VCaP (cell line): ENCODE data around the gene LCT.
A peak's percentile ranks its signal among the peaks of the same experiment; 100 is the strongest.

ENCODE experiments used
- H3K27ac ChIP-seq: fragments of 450-650 bp; 2 replicates; pipeline ENCODE4 v1.5.1; 2017
- CTCF ChIP-seq: fragments of 450-650 bp; conservative IDR thresholded peaks from 2 replicates; pipeline ENCODE4 v1.5.1; 2017; ENCODE audit warnings: mild to moderate bottlenecking, moderate library complexity

The LCT gene

DNA sequence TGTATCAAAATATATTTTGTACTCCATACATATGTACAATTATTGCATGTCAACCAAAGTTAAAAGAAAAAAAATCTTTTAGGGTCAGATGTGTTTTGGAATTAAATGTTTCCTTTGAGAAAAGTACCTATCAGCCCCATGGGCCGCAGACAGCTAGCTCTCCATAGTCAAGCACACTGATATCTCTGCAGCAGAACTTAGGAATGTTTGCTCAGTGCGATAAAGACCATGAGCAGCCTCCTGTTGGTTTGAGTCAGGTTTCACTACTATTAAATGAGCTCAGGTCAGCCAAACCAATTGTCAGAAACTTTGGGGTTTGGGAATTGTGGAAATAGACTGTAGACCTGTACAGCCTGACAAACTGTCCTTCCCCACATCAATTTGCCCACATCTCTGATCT, 33.7 kb downstream of the LCT start:
- no peak for TF ChIP-seq CTCF

DNA sequence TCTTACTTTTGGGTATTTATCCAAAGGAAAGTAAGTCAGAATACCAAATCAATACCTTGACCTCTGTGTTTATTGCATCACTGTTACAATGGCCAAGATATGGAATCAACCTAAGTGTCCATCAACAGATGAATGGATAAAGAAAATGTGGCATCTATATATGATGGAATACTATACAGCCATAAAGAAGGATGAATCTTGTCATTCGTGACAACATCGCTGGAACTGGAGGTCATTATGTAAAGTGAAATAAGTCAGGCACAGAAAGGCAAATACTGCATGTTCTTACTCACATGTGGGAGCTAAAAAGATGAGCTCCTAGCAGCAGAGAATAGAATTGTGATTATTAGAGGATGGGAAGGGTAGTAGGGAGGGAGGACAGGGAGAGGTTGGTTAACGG, 34.6 kb downstream of the LCT start:
- H3K27ac ChIP-seq: no peak overlapping the region
- TF ChIP-seq CTCF: no peak

More for the DNA sequence above, 33.7 kb downstream of the LCT start:
- H3K27ac ChIP-seq: no peak overlapping the region

GRCh38 chr2:135800513-135801460, 36.2 kb downstream of the LCT start:
- TF ChIP-seq CTCF: no peak

DNA sequence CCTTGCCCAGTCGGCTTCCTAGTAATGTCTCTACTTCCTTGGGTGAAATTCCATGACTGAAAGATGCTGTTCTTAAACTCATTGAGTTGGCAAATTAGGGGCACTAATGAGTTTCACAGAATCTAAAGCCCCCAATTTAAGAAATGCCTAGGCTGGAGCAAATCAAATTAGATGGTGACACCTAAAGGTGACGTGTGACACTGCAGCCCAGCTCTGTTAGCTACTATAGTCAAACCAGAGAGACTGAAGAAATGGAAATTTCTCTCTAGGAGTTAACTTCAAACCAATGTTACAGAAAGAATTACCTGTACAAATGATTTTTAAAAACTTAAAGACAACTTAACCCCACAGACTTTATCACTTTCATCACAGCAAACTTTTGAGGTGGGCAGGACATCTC, 37.2 kb downstream of the LCT start:
- TF ChIP-seq CTCF: no peak

More at GRCh38 chr2:135800513-135801460, 36.2 kb downstream of the LCT start:
- no peak overlapping the region for H3K27ac ChIP-seq

DNA sequence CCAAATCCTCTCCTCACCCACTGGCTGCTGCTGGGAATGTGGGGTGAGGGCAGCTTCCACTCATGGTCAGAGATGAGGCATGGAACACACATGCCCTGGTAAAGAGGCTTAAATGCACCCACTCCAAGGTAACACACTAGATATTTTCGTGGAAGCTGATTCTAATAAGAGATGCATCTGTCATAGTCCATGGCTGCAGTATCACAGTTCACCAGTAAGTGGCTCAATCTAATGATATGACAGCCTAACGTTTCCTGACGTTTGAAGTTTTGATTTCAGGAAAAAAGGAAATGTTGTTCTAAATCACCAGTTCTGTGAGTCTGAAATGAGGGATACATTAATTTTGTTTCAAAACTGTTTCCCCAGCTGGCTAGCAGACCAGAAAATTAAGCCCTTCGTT, 38.2 kb downstream of the LCT start:
- H3K27ac ChIP-seq: no peak overlapping the region
- peak; percentile 36 for TF ChIP-seq CTCF

More for the DNA sequence above, 37.2 kb downstream of the LCT start:
- H3K27ac ChIP-seq: no peak overlapping the region

GRCh38 chr2:135798275-135798705, 38.7 kb downstream of the LCT start:
- no peak overlapping the region for H3K27ac ChIP-seq
- no peak for TF ChIP-seq CTCF

DNA sequence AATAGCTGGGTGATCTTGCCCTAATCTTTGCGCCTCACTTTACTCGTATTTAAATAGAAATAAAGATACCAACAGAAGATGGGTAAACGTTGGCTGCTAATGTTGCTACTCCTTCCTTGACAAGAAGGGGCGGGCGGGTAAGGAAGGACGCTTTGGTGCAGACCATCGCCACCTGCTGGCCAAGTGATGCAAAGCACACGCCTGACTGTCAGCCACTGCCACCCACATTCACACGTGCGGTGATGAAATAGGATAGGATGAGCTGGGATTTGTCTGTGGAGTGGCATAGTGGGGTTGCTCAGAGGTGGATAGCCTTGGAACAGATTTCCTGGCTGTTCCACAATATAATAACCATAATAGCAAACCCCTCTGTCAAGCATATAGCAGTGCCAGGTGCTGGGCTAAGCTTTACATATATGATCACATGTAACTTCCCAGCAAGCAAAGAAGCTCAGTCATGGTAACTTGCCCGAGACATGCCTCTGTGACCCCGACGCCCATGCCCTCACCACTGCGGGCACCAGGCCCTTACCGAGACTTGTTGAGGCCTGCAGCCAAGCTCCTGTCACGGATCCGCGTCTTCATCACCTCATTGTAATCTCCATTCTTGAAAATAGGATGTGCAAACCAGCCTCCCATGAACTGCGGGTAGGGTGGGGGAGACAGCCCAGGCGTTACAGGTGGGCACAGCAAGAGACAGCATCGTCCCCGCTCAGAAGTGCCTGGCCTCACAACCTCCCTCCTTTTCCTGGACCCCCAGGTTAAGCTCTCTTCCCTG, 39.3 kb downstream of the LCT start:
- peak; percentile 94 for TF ChIP-seq CTCF
- H3K27ac ChIP-seq: no peak overlapping the region
